ENCODE measurements around the gene STON1. TPM values are rescaled to one million over a fixed set of nuclear protein-coding genes. Genes with fewer than 3 reads are reported as not detected.

STON1 gene, protein sequence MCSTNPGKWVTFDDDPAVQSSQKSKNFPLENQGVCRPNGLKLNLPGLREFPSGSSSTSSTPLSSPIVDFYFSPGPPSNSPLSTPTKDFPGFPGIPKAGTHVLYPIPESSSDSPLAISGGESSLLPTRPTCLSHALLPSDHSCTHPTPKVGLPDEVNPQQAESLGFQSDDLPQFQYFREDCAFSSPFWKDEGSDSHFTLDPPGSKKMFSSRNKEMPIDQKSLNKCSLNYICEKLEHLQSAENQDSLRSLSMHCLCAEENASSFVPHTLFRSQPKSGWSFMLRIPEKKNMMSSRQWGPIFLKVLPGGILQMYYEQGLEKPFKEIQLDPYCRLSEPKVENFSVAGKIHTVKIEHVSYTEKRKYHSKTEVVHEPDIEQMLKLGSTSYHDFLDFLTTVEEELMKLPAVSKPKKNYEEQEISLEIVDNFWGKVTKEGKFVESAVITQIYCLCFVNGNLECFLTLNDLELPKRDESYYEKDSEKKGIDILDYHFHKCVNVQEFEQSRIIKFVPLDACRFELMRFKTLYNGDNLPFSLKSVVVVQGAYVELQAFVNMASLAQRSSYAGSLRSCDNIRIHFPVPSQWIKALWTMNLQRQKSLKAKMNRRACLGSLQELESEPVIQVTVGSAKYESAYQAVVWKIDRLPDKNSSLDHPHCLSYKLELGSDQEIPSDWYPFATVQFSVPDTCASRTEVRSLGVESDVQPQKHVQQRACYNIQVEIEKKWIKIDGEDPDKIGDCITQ
- 1.3 and 1.7 TPM in 2 replicates for total RNA-seq (2014; rRNA removed; shearing (Covaris generic))

GRCh38 chr2:48530033-48530811 lies at the start of gene STON1:
Gene STON1 (plus strand): TSS chr2:48530154. CDS start chr2:48580634, 50,480 bp downstream.

GRCh38 chr2:48617618-48618017 lies 87.7 kb downstream of the STON1 start, which contains the start of gene GTF2A1L:
Gene GTF2A1L (plus strand): TSS chr2:48617856. CDS start chr2:48617875, 19 bp downstream.

Small RNAs within 50 kb of the gene (small RNA-seq; reads per million reads assigned to genes)
- gene RNU6-282P (not detected), gene TPT1P11 (not detected)

Other genes with a start within 250 kb of the STON1 start
- 19.8 and 20.1 TPM in 2 replicates for gene FOXN2, start 215.5 kb upstream of the STON1 start, total RNA-seq (2014; rRNA removed; shearing (Covaris generic))
- 4.5 and 8.7 TPM in 2 replicates for gene PPP1R21, start 89.4 kb upstream of the STON1 start, total RNA-seq (2014; rRNA removed; shearing (Covaris generic))
- gene GTF2A1L, start 87.7 kb downstream of the STON1 start, total RNA-seq (2014; rRNA removed; shearing (Covaris generic)): 0.08 TPM in 1 of 2 replicates, not detected in the other
- not detected in 2 replicates for gene LHCGR, start 225.6 kb downstream of the STON1 start, total RNA-seq (2014; rRNA removed; shearing (Covaris generic))

Data from A375 (cell line).